AG08395 (cell line): Measurements from ENCODE around the gene LHX8.
"Not testable (repeated sequence)": the region's sequence is repeated elsewhere in the genome, so short reads cannot be mapped to it uniquely, and the experiment has no call there.

Source experiments
- DNase-seq: peaks from one replicate; pipeline ENCODE4 v3.0.0; 2012; ENCODE audit warnings: mixed read lengths, low spot score

LHX8 gene

GRCh38 chr1:75132812-75133619 is 1.2 kb upstream of the LHX8 start:
- no peak for DNase-seq

- no peak for DNase-seq
Observed at GRCh38 chr1:75134647-75135572, 722 bp downstream of the LHX8 start.

DNA sequence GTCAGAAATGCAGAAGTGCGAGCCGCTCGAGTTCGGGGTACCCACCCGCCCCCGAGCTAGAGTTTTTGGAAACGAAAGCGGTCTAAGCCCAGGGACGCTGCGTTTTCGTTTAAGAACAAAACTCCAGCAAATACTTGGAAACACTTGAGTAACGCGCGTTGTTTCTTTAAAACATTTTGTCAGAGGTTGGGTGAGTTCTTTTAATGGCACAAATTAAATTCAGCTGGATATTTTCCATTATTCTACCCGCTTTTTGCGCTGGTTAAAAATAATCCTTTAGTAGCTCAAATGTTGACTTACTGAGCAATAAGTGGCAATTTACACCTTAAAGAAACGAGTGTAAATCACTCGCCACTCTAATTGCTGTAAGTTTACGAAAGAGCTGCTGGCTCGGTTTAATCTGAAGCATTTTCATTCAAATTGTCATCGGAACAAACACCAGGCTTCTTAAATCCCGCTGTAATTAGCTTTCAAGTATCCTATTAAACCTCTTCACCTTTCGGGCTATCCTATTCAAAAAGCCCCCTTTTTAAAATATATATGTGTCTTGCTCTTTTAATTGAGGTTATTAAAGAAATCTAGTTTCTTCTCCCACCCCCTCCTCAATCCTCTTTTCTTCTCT is 1.5 kb downstream of the LHX8 start:
- no peak for DNase-seq

- no peak for DNase-seq
Observed at GRCh38 chr1:75136195-75136815, 2.1 kb downstream of the LHX8 start.

- DNase-seq: no peak
Observed at GRCh38 chr1:75136921-75137641, 2.9 kb downstream of the LHX8 start.

DNA sequence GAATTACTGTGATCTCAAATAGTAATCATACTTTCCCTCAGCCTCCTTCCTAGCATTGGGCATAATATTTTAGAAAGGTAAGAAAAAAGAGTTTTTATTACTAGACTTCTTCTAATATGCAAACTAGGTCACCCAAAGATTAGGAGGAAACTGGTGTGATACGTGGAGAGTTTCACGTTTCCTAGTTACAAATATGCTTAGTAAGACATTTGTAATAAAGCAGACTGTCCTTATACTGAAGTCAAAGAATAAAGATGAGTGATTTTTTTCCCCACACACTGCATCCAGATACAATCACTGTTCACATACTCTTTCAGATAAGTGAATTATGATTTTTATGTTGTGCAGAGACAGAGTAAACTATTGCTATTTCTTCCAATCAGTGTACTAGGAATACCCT is 17.9 kb downstream of the LHX8 start:
- DNase-seq: no peak

GRCh38 chr1:75159154-75159553 is 25.0 kb downstream of the LHX8 start:
- DNase-seq: no peak

DNA sequence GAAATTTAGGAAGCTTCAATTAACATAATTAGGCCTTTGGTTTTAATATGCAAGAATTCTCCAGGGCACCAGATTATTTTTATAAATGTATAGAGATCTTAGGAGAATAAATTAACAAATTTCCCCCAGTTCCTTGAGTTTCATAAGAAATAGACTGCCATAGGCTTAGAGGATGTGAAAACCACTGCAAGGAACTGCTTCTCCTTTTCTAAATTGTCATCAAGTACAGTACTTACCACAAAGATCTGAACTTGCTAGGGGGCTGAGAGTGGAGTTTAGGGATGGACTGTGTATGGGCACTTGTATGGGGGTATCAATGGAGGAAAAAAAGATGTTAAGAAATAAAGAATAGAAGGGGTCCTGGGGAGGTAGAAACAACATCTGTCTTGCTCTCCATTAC is 31.1 kb downstream of the LHX8 start:
- DNase-seq: no peak

DNA sequence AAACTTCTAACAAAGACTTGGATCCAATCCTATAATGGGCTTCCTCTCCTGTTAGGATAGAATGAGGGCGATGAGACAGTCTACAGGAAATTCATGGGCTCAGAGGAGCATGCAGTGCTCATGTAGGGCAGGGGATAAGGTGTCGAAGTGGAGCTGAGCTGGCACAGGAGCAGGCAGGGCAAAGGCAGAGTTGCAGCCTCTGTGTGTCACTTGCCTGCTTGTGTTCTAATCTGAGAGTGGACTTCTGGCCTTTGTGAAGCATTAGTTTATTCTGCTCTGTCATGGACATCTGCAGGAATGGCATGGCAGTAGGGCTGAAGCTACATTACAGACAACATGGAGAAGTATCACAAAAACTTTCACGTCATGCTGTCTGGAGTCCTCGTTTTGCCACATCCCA is 32.6 kb downstream of the LHX8 start:
- DNase-seq: no peak

- DNase-seq: no peak
Observed at GRCh38 chr1:75170011-75170410, 35.8 kb downstream of the LHX8 start.

DNA sequence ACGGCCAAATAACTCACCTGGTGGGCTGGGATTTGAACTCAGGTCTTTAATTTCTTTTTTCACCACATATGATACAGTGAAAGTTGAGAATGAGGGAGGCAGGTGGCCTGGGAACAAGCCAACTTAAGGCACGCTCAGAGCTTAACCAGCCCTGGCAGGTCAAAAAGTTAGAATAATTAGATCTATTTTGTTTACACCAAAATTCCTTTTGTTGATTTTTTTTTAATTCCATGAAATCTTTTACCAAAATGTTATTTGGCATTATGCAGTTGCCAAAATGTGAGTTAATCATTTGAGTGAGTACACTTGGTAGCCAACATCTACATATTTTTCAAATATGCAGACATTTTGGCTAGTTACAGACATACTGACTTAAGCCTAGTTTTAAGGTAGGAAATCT is 36.8 kb downstream of the LHX8 start:
- no peak for DNase-seq

GRCh38 chr1:75171876-75172275 is 37.7 kb downstream of the LHX8 start:
- no peak for DNase-seq

GRCh38 chr1:75172556-75172955 is 38.4 kb downstream of the LHX8 start:
- DNase-seq: no peak

GRCh38 chr1:75174031-75174760 is 40.0 kb downstream of the LHX8 start:
- DNase-seq: no peak

GRCh38 chr1:75181214-75181955 is 47.2 kb downstream of the LHX8 start:
- DNase-seq: not testable (repeated sequence)

- no peak for DNase-seq
Observed at GRCh38 chr1:75188892-75189291, 54.7 kb downstream of the LHX8 start.

DNA sequence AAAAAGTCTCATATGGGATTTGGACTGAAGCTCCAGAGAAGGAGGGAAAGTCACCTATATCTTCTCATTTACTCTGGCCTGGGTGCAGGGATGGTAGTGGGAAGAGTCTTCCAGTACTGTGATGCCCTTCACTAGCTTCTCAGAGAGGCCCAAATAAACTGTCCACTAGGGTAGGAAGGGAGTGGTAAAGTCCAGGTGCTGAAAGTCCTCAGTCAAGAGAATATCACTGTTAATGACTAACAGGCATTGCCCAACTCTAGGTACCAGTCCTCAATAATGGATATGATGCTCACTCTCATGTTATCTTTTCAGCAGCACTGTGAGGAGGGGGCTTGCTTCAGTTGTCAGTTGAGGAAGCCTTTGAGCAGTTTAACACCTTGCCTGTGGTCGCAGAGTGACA is 64.0 kb downstream of the LHX8 start:
- no peak for DNase-seq

- DNase-seq: no peak
Observed at GRCh38 chr1:75198761-75199160, 64.6 kb downstream of the LHX8 start.

- no peak for DNase-seq
Observed at GRCh38 chr1:75202751-75203150, 68.6 kb downstream of the LHX8 start.
